ENCODE measurements around the gene JPH3. TPM values are rescaled to one million over a fixed set of nuclear protein-coding genes. Genes with fewer than 3 reads are reported as not detected.

JPH3 gene
- total RNA-seq, 1 experiment from 2014 or later: 0.57 TPM

DNA sequence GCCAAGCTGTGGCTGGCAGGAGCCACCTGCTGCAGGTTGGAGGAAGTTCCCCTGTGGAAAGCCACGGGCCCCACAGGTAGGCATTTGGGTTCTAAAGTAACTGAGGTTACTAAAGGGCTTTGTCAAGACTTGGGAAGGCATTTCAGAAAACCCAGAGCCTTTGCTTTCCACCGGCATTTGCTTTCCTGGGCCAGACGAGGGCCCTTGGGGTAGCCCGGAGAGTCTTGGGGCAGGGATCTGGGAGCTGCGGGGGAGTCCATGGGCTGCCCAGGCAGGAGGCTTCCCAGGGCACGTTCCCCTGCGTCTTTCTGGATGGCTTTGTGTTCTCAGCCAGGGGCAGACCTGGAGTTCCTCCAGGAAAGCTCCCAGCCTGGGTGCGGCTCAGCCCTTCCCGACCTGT is 43.5 kb downstream of the JPH3 start:
- no peak overlapping the region for H3K27ac Mint-ChIP-seq (ENCODE audit: unreplicated experiment)
- no peak for DNase-seq
- CTCF ChIA-PET: interaction anchor here (1.2 to 1.4 kb wide), 2 partner anchors 9 to 57 kb away, joined by 4 to 5 read pairs; no protein-coding TSS in a partner anchor
- no peaks in the 10 kb centered on the region for H3K36me3 Mint-ChIP-seq (ENCODE audit: insufficient read depth, unreplicated experiment)
- intact Hi-C loops (cut with micrococcal nuclease; ENCODE audit: unreplicated experiment): no loop called here
- BruUV-seq (replicated peaks): no TSS peak
- no peaks in the 10 kb centered on the region for H3K9me3 Mint-ChIP-seq (ENCODE audit: low read depth, unreplicated experiment)
- H3K27me3 Mint-ChIP-seq (ENCODE audit: unreplicated experiment): peaks cover 98% of the 10 kb centered on the region
- no peak overlapping the region for H3K4me3 Mint-ChIP-seq (ENCODE audit: low read depth, unreplicated experiment)
- TF ChIP-seq, protein P1, sequence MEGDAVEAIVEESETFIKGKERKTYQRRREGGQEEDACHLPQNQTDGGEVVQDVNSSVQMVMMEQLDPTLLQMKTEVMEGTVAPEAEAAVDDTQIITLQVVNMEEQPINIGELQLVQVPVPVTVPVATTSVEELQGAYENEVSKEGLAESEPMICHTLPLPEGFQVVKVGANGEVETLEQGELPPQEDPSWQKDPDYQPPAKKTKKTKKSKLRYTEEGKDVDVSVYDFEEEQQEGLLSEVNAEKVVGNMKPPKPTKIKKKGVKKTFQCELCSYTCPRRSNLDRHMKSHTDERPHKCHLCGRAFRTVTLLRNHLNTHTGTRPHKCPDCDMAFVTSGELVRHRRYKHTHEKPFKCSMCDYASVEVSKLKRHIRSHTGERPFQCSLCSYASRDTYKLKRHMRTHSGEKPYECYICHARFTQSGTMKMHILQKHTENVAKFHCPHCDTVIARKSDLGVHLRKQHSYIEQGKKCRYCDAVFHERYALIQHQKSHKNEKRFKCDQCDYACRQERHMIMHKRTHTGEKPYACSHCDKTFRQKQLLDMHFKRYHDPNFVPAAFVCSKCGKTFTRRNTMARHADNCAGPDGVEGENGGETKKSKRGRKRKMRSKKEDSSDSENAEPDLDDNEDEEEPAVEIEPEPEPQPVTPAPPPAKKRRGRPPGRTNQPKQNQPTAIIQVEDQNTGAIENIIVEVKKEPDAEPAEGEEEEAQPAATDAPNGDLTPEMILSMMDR (IDR thresholded peaks at IDR 0.05; ENCODE audit: unreplicated experiment): no peak
- H3K4me1 Mint-ChIP-seq (ENCODE audit: low read depth, unreplicated experiment): peaks cover 8% of the 10 kb centered on the region

- intact Hi-C loops (cut with micrococcal nuclease; ENCODE audit: unreplicated experiment): no loop called here
- Mint-ChIP-seq H3K4me3 (ENCODE audit: low read depth, unreplicated experiment) (no peak overlapping the region), H3K36me3 (ENCODE audit: insufficient read depth, unreplicated experiment) (no peaks in the 10 kb centered on the region), H3K27ac (ENCODE audit: unreplicated experiment) (no peak overlapping the region), H3K27me3 (ENCODE audit: unreplicated experiment) (peaks cover 96% of the 10 kb centered on the region), H3K9me3 (ENCODE audit: low read depth, unreplicated experiment) (no peaks in the 10 kb centered on the region), H3K4me1 (ENCODE audit: low read depth, unreplicated experiment) (peaks cover 8% of the 10 kb centered on the region)
- TF ChIP-seq, protein P1 (IDR thresholded peaks at IDR 0.05; ENCODE audit: unreplicated experiment): no peak
- CTCF ChIA-PET: interaction anchor here (2.0 kb wide), 1 partner anchor 12 kb away, joined by 11 read pairs; no protein-coding TSS in a partner anchor
- BruUV-seq (replicated peaks): no TSS peak
- no peak for DNase-seq
Measured at GRCh38 chr16:87647431-87648185, 45.3 kb downstream of the JPH3 start.

GRCh38 chr16:87648236-87648635 is 45.9 kb downstream of the JPH3 start:
- H3K36me3 Mint-ChIP-seq (ENCODE audit: insufficient read depth, unreplicated experiment): no peaks in the 10 kb centered on the region
- no peaks in the 10 kb centered on the region for H3K9me3 Mint-ChIP-seq (ENCODE audit: low read depth, unreplicated experiment)
- no peak overlapping the region for H3K27ac Mint-ChIP-seq (ENCODE audit: unreplicated experiment)
- TF ChIP-seq, protein P1 (IDR thresholded peaks at IDR 0.05; ENCODE audit: unreplicated experiment): no peak
- peaks cover 8% of the 10 kb centered on the region for H3K4me1 Mint-ChIP-seq (ENCODE audit: low read depth, unreplicated experiment)
- DNase-seq: no peak
- peaks cover 96% of the 10 kb centered on the region for H3K27me3 Mint-ChIP-seq (ENCODE audit: unreplicated experiment)
- CTCF ChIA-PET: interaction anchor here (0.6 to 2.0 kb wide), 2 partner anchors 12 to 37 kb away, joined by 4 to 11 read pairs; no protein-coding TSS in a partner anchor
- no TSS peak for BruUV-seq (replicated peaks)
- intact Hi-C loops (cut with micrococcal nuclease; ENCODE audit: unreplicated experiment): no loop called here
- no peak overlapping the region for H3K4me3 Mint-ChIP-seq (ENCODE audit: low read depth, unreplicated experiment)

- H3K27ac Mint-ChIP-seq (ENCODE audit: unreplicated experiment): no peak overlapping the region
- CTCF ChIA-PET: interaction anchor here (0.6 to 2.0 kb wide), 2 partner anchors 13 to 36 kb away, joined by 4 to 11 read pairs; no protein-coding TSS in a partner anchor
- no peak overlapping the region for H3K4me3 Mint-ChIP-seq (ENCODE audit: low read depth, unreplicated experiment)
- DNase-seq: peak; percentile 37
- H3K27me3 Mint-ChIP-seq (ENCODE audit: unreplicated experiment): peaks cover 96% of the 10 kb centered on the region
- intact Hi-C loops (cut with micrococcal nuclease; ENCODE audit: unreplicated experiment): no loop called here
- no TSS peak for BruUV-seq (replicated peaks)
- no peaks in the 10 kb centered on the region for H3K9me3 Mint-ChIP-seq (ENCODE audit: low read depth, unreplicated experiment)
- TF ChIP-seq, protein P1 (IDR thresholded peaks at IDR 0.05; ENCODE audit: unreplicated experiment): no peak
- no peaks in the 10 kb centered on the region for H3K36me3 Mint-ChIP-seq (ENCODE audit: insufficient read depth, unreplicated experiment)
- H3K4me1 Mint-ChIP-seq (ENCODE audit: low read depth, unreplicated experiment): peaks cover 8% of the 10 kb centered on the region
Measured at GRCh38 chr16:87648698-87649487, 46.6 kb downstream of the JPH3 start.

All from Calu3 (cell line).